Measurements from ENCODE around the gene HS2ST1. TPM values are rescaled to one million over a fixed set of nuclear protein-coding genes. Genes with fewer than 3 reads are reported as not detected.
"Not testable (repeated sequence)": the region's sequence is repeated elsewhere in the genome, so short reads cannot be mapped to it uniquely, and the experiment has no call there.

The HS2ST1 gene
- total RNA-seq, 3 donors from 2014 or later: 20.9 to 24.5 (median 21.7) TPM

- intact Hi-C loops (cut with DNase I, micrococcal nuclease): no loop called here
- Histone ChIP-seq H3K4me3 (no peak overlapping the region), H3K36me3 (ENCODE audit: low read depth) (no peaks in the 10 kb centered on the region), H3K4me1 (ENCODE audit: low read depth) (no peaks in the 10 kb centered on the region), H3K9me3 (no peaks in the 10 kb centered on the region)
- DNase-seq (no peak), ATAC-seq (no peak)
- no peak for TF ChIP-seq CTCF (IDR thresholded peaks at IDR 0.05)
Measured at GRCh38 chr1:86987446-86987845, 73.0 kb downstream of the HS2ST1 start.

- no peak for ATAC-seq
- H3K4me3 ChIP-seq: no peak overlapping the region
- no peak for TF ChIP-seq CTCF (IDR thresholded peaks at IDR 0.05)
- no peaks in the 10 kb centered on the region for H3K9me3 ChIP-seq
- peaks cover 4% of the 10 kb centered on the region for H3K4me1 ChIP-seq (ENCODE audit: low read depth)
- intact Hi-C loops (cut with DNase I, micrococcal nuclease): no loop called here
- no peaks in the 10 kb centered on the region for H3K36me3 ChIP-seq (ENCODE audit: low read depth)
- DNase-seq: no peak
Measured at GRCh38 chr1:86988835-86989234, 74.4 kb downstream of the HS2ST1 start.

GRCh38 chr1:86989690-86990089 lies 75.3 kb downstream of the HS2ST1 start:
- H3K36me3 ChIP-seq (ENCODE audit: low read depth); DNase-seq; H3K4me1 ChIP-seq (ENCODE audit: low read depth); ATAC-seq; intact Hi-C loops (cut with DNase I, micrococcal nuclease); H3K9me3 ChIP-seq; H3K4me3 ChIP-seq: not testable (repeated sequence)

GRCh38 chr1:86990826-86991225 lies 76.4 kb downstream of the HS2ST1 start:
- no peak for TF ChIP-seq CTCF (IDR thresholded peaks at IDR 0.05)
- Histone ChIP-seq H3K4me1 (ENCODE audit: low read depth) (peaks cover 4% of the 10 kb centered on the region), H3K9me3 (no peaks in the 10 kb centered on the region), H3K36me3 (ENCODE audit: low read depth) (no peaks in the 10 kb centered on the region), H3K4me3 (no peak overlapping the region)
- intact Hi-C loops (cut with DNase I, micrococcal nuclease): no loop called here
- DNase-seq (no peak), ATAC-seq (no peak)

GRCh38 chr1:86991549-86992186 lies 77.2 kb downstream of the HS2ST1 start:
- Histone ChIP-seq H3K36me3 (ENCODE audit: low read depth) (no peaks in the 10 kb centered on the region), H3K4me3 (no peak overlapping the region), H3K9me3 (no peaks in the 10 kb centered on the region), H3K4me1 (ENCODE audit: low read depth) (peaks cover 4% of the 10 kb centered on the region)
- intact Hi-C loops (cut with DNase I, micrococcal nuclease): no loop called here
- ATAC-seq (no peak), DNase-seq (no peak)
- TF ChIP-seq CTCF (IDR thresholded peaks at IDR 0.05): no peak

GRCh38 chr1:86992861-86993260 lies 78.4 kb downstream of the HS2ST1 start:
- Histone ChIP-seq H3K4me3 (no peak overlapping the region), H3K4me1 (ENCODE audit: low read depth) (peaks cover 4% of the 10 kb centered on the region), H3K36me3 (ENCODE audit: low read depth) (no peaks in the 10 kb centered on the region), H3K9me3 (no peaks in the 10 kb centered on the region)
- no peak for DNase-seq
- intact Hi-C loops (cut with DNase I, micrococcal nuclease): no loop called here
- ATAC-seq: no peak
- TF ChIP-seq CTCF (IDR thresholded peaks at IDR 0.05): no peak

Measured in mucosa of descending colon (tissue), 3 donors.